GM19397 (cell line): Measurements from ENCODE around the gene MYL10.

Experiments used
- ATAC-seq: cut with Tn5 transposase; IDR thresholded peaks from one replicate; pipeline ENCODE4 v1.9.1; 2021; ENCODE audit warnings: mild to moderate bottlenecking, moderate library complexity; ENCODE audit not compliant: unreplicated experiment

MYL10 gene

GRCh38 chr7:101629171-101629570, at the start of gene MYL10:
Gene MYL10 (minus strand): TSS chr7:101629296. CDS start chr7:101629118, 178 bp downstream.
- no peak for ATAC-seq

DNA sequence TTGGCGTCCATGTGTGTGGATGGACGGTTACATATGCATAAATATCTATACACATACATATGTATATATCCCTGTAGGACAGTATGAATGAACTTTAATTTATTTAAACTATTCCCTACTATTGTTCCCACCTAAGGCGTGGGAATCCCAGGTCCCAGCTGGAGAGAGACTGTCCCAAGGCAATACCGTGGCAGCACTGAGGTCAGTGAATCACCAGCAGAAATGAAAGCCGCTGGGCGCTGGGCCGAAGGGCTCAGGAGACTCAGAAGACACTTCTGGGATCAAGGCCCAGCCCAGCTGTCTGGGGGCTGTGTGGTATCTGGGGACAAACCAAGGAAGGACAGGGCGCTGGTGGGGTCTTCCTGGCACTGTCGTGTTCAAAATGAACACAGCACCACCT, 49.6 kb upstream of the MYL10 start:
- no peak for ATAC-seq

GRCh38 chr7:101677797-101678479, 48.8 kb upstream of the MYL10 start:
- no peak for ATAC-seq

DNA sequence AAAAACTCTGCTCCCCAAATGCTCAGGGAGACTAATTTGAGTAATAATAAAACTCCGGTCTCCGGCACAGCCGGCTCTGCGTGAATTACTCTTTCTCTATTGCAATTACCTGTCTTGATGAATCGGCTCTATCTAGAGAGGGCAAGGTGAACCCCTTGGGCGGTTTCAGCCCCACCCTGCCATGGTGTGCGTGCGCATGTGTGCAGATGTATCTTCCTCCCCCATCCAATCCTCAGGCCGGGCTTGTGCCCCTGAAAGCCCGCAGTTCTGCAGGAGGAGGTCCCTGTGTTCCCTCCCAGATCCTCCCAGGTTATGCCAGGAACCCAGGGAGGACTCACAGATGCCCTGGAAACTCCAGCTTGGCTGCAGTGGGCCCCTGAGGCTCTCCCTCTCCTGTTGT, 48.3 kb upstream of the MYL10 start:
- no peak for ATAC-seq

- ATAC-seq: no peak
These were observed 47.9 kb upstream of the MYL10 start for GRCh38 chr7:101676956-101677355.

GRCh38 chr7:101676062-101676598, 47.0 kb upstream of the MYL10 start:
- no peak for ATAC-seq

DNA sequence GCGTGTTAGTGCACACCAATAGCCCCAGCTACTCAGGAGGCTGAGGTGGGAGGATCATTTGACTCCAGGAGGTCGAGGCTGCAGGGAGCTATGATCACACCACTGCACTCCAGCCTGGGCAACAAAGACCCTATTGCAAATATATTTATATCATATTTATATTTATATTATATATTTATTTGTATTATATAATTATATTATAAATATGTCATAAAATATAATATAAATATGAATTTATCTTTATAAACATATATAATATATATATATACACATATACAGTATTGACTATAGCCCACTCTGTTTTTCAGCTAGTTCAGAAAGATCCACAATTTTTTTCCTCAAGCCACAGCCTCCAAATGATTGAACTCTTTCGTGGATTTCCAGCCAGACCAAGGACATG, 45.3 kb upstream of the MYL10 start:
- no peak for ATAC-seq

- ATAC-seq: no peak
These were observed 44.9 kb upstream of the MYL10 start for GRCh38 chr7:101673951-101674350.

DNA sequence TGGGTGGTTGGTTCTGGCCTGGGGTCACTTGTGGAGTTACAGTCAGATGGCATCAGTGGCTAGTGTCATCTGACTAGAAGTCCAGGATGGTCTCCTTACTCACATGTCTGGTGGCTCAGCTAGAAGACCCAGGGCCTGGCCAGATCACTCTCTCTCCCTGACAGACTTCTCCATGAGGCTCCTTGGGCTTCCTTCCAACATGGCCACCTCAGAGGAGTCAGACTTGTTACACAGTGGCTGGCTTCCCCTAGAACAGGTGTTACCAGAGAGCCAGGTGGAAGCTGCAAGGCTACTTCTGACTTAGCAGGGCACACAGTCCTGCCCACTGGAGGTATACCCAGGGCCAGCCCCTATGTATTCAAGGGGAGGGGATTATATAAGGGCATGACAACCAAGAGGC, 44.2 kb upstream of the MYL10 start:
- ATAC-seq: no peak

- ATAC-seq: no peak
These were observed 42.6 kb upstream of the MYL10 start for GRCh38 chr7:101671371-101672356.

DNA sequence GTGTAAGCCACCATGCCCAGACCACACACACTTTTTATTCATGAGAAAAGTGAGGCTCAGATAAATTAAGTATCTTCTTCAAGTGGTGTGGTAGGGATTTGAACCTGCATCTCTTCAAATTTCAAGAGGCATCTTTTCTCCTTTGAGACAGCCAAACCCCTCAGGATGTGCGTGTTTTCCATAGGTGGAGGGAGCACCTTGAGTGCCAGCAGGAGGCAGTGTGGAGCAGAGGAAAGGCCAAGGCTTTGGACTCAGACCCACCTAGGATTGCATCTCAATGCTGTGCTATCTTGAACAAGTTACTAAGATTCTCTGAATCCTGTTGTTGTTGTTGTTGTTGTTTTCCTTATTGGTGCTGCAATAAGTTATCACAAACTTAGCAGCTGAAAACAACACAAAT, 40.2 kb upstream of the MYL10 start:
- no peak for ATAC-seq

- no peak for ATAC-seq
These were observed 39.6 kb upstream of the MYL10 start for GRCh38 chr7:101668726-101669125.

GRCh38 chr7:101667920-101668319, 38.8 kb upstream of the MYL10 start:
- no peak for ATAC-seq

- no peak for ATAC-seq
These were observed 38.3 kb upstream of the MYL10 start for GRCh38 chr7:101667399-101667798.

DNA sequence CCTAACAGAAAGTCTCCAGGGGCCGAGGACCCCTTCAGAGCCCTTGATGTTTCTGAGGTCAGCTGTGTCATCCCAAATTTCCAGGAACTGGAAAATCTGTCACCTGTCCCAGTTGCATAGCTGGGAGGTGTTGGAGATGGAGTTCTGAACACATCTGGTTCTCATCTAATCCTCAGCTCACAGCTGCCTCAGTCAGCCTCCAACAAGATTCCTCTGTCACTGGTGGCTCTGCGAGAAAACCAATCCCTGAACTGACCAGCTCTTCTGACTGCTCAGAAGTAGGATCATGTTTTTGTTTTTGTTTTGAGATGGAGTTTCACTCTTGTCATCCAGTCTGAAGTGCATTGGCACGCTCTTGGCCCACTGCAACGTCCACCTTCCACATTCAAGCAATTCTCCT, 37.6 kb upstream of the MYL10 start:
- no peak for ATAC-seq

DNA sequence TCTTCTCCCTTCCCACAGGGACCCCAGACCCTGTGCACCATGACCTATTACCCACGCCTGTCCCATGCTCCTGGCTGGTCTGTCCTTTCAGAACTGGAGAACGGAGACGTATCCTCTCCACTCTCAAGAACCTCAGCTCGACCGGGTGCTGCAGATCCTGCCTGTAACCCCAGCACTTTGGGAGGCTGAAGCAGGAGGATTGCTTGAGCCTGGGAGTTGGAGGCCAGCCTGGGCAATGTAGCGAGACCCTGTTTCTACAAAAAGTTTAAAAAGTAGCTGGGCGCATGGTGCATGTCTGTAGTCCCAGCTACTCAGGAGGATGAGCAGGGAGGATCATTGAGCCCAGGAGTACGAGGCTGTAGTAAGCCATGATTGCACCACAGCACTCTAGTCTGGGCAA, 37.2 kb upstream of the MYL10 start:
- no peak for ATAC-seq

GRCh38 chr7:101664893-101665471, 35.9 kb upstream of the MYL10 start:
- ATAC-seq: no peak

GRCh38 chr7:101664436-101664835, 35.3 kb upstream of the MYL10 start:
- no peak for ATAC-seq

- ATAC-seq: no peak
These were observed 34.7 kb upstream of the MYL10 start for GRCh38 chr7:101663747-101664146.

- ATAC-seq: no peak
These were observed 33.4 kb upstream of the MYL10 start for GRCh38 chr7:101662447-101662998.

DNA sequence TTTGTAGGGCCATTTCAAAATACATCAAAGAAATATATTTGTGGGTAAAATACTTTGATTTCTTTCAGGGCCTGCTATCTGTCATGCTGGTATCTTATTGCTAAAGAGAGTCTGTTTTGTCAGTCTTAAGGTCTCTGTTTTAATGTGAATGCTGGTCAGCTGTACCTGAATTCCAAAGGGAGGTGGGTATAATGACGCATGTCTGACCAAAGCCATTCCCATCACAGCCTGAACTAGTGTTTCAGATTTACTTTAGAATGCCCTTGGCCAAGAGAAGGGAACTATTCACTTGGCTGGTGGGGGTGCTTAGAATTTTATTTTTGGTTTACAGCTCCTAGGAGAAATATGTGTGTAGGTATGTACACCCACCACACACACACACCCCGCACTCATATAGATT, 30.6 kb upstream of the MYL10 start:
- ATAC-seq: no peak
